GM19328 (cell line): ENCODE results near the gene MUC22.
"Not testable (repeated sequence)": the region's sequence is repeated elsewhere in the genome, so short reads cannot be mapped to it uniquely, and the experiment has no call there.

Source experiments
- ATAC-seq: cut with Tn5 transposase; IDR thresholded peaks from one replicate; pipeline ENCODE4 v1.9.1; 2021; ENCODE audit warnings: mild to moderate bottlenecking, moderate library complexity; ENCODE audit not compliant: unreplicated experiment

The MUC22 gene

DNA sequence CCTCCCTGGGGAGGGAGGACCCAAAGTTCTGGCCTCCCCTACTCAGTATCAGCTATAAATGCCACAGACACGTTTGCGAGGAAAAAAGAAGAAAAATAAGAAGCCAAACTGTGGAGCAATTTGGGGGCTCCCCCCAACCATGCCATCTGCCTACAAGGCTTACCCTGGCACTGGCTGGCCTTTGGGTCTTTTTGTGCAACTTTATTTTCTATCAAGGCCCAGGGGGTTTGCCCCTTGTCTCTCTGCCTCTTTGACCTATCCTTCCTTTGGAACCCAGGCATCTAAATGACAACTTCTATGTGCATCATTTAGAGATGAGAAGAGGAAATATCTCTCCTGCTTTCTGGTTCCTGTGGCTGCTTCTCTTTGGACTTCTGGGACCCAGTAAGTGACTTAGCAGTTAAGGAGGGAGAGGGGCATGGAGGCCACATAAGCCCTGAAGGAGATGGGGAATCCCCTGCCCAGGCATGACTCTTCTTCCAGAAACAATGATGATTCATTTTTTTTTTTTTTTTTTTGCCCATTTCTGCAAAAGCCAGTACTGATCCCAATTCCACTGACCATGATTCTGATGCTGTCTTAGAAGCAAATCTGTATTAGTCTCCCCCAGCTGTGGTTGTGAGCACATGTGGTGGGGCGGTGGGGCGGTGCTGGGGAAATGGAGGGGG, at the start of gene MUC22:
Gene MUC22, plus strand, starts transcription at position 82 of the 668 bp plus-strand sequence. Its CDS starts 233 bp downstream, at position 315.
- ATAC-seq: no peak

GRCh38 chr6:30960907-30961673, 49.2 kb upstream of the MUC22 start:
- ATAC-seq: no peak

DNA sequence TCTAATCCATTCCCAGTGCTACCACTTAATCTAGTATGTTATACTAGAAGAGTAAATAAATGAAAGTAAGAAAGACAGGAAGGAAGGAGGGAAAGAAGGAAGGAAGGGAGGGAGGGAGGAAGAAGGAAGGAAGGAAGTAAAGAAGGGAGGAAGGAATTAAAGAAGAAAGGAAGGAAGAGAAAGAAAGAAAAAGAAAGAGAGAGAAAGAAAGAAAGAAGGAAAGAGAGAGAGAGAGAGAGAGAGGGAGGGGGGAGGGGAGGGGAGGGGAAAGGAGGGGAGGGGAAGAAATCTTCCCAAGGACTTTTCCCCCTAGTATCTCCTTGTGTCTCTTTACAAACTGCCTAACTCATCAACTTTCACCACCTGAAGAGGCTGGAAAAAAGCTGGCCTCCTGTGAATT, 47.6 kb upstream of the MUC22 start:
- ATAC-seq: no peak

GRCh38 chr6:30963641-30964040, 46.6 kb upstream of the MUC22 start:
- no peak for ATAC-seq

GRCh38 chr6:30964075-30964474, 46.2 kb upstream of the MUC22 start:
- ATAC-seq: no peak

DNA sequence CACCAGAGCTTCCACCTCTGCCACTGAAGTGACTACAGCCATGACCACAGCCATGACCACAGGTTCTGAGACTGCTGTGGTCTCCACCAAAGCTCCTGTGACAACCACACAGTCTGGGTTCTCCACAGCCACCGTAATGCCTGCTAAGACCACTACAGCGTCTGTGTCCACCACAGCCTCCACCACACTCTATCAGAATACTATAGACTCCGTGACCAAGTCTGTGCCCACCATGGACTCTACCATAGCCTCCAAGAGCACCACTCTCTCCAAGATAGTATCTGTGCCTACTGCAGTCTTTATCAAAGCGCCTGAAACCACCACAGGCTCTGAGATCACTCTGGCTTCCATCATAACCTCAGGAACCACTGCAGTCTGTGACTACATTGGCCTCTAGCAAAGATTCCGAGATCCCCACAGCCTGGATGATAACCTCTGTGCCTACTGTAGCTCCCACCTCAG, 45.1 kb upstream of the MUC22 start:
- no peak for ATAC-seq

GRCh38 chr6:30966154-30966553, 44.1 kb upstream of the MUC22 start:
- ATAC-seq: no peak

- not testable (repeated sequence) for ATAC-seq
These were observed 41.1 kb upstream of the MUC22 start for GRCh38 chr6:30969171-30969570.

- no peak for ATAC-seq
These were observed 39.3 kb upstream of the MUC22 start for GRCh38 chr6:30970946-30971345.

- ATAC-seq: no peak
These were observed 37.5 kb upstream of the MUC22 start for GRCh38 chr6:30972816-30973215.

GRCh38 chr6:30974490-30975252, 35.6 kb upstream of the MUC22 start:
- no peak for ATAC-seq

DNA sequence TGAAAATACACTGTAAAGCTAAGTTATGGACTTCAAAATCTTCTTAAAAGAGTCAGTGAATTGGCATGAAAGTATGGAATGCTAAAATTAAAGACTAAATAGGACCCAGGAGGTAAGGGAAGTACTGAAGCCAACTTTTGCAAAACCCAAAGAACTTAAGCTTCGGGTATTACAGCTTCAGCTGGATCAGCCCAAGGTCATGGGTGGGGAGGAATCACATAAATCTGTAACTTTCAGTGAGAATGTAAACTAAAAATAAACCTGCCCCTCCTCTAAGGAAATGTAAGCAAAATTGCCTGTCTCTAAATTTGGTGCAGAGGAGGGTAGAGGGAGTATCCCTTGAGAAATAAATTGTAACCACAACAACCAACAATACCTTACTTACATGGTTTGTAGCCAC, 31.1 kb upstream of the MUC22 start:
- no peak for ATAC-seq

GRCh38 chr6:30979690-30980089, 30.6 kb upstream of the MUC22 start:
- ATAC-seq: no peak

- ATAC-seq: no peak
These were observed 28.1 kb upstream of the MUC22 start for GRCh38 chr6:30981942-30982772.

DNA sequence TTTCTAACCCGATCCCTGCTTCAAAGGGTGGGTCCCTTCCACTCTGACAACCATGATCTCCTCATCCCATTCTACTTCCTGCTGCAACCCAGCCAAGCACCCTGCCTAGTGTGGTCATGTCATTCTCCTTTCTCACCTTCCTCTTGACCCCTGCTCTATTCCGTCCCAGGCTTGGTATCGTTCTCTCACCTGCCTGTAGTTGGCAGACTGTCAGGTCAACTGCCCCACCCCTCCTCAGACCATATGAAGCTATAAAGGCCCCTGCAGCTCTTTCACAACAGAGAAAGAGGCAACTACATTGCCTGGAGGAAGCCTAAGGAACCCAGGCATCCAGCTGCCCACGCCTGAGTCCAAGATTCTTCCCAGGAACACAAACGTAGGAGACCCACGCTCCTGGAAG, 26.8 kb upstream of the MUC22 start, which contains the start of gene MUC21:
Gene MUC21, plus strand, starts transcription at position 280 of the 400 bp plus-strand sequence. CDS start 241 bp downstream, outside the sequence.
- no peak for ATAC-seq

GRCh38 chr6:30985490-30985889, 24.8 kb upstream of the MUC22 start:
- no peak for ATAC-seq

DNA sequence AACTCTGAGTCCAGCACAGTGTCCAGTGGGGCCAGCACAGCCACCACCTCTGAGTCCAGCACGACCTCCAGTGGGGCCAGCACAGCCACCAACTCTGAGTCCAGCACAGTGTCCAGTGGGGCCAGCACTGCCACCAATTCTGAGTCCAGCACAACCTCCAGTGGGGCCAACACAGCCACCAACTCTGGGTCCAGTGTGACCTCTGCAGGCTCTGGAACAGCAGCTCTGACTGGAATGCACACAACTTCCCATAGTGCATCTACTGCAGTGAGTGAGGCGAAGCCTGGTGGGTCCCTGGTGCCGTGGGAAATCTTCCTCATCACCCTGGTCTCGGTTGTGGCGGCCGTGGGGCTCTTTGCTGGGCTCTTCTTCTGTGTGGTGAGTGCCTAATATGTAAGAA, 23.0 kb upstream of the MUC22 start:
- no peak for ATAC-seq

GRCh38 chr6:30988209-30988825, 22.0 kb upstream of the MUC22 start:
- no peak for ATAC-seq

DNA sequence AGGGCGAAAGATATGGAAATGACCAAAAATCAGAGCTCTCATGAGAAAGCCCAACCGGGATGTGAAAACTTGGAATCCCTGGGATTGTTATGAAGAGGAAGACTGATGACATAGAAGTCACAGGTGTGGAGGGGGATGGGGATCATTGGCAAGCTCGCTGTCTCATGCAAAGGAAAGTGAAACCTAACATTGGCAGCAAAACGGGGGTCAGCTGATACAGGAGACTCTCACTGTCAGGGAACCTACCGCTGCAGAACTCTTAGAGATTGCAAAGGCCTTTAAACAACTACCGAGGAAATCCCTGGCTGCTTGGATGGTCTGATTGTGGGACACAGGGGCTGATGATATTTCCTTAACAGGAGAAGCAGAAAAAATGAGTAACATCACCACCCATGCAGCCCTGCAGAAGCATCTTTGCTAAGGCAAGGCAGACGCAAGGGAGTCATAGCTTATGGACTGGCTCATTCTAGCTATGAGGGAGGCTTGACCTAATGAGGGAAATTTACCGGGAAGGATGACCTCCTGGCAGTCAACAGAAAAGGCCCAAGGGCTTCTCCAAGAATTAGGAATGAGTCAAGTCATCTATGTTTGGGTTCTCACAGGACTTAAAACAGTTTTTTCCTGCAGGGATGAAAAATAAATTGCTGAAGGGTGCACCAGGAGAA, 19.7 kb upstream of the MUC22 start:
- no peak for ATAC-seq

- ATAC-seq: no peak
These were observed 18.4 kb upstream of the MUC22 start for GRCh38 chr6:30991891-30992290.
